GM12878 (cell line): ENCODE results near the gene SPATS2L.

ENCODE experiments used
- HDAC2 ChIP-seq: fragments of 200-600 bp; sonication (generic); IDR thresholded peaks from 2 replicates; pipeline ENCODE4 v1.6.1; 2017
- TF ChIP-seq, protein P1 (sequence below): fragments of 450-650 bp; IDR thresholded peaks from 2 replicates; pipeline ENCODE4 v1.6.1; 2016; ENCODE audit warnings: mild to moderate bottlenecking

DNA sequence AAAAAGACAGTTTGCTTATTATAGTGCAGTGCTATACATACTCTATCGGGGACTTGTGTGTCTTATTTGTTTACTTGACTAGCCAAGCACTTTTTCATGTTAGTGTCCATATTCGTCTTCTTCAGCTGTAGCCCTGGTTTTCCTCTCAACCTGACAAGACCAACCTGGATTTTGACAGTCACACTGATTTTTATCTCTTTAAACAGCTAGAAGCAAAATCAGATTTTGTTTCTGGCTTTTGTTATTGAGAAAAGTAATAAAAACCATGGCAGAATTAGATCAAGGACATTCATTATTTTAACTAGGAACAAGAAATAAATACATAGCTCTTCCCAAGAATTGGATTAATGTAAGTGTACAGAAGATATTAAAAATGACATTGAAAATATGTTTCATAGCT lies 56.8 kb downstream of the SPATS2L start:
- TF ChIP-seq, protein P1, sequence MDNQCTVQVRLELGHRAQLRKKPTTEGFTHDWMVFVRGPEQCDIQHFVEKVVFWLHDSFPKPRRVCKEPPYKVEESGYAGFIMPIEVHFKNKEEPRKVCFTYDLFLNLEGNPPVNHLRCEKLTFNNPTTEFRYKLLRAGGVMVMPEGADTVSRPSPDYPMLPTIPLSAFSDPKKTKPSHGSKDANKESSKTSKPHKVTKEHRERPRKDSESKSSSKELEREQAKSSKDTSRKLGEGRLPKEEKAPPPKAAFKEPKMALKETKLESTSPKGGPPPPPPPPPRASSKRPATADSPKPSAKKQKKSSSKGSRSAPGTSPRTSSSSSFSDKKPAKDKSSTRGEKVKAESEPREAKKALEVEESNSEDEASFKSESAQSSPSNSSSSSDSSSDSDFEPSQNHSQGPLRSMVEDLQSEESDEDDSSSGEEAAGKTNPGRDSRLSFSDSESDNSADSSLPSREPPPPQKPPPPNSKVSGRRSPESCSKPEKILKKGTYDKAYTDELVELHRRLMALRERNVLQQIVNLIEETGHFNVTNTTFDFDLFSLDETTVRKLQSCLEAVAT, result no peak
- TF ChIP-seq HDAC2, result no peak
